Nephron progenitor cell (in vitro differentiated cells): ENCODE data around the gene ATP8B1.

Experiments
- DNase-seq: peaks from one replicate; pipeline ENCODE4 v3.0.0; 2021
- H3K27ac Mint-ChIP-seq: 2 replicates; pipeline ENCODE4 v1.8.0; 2021; ENCODE audit warnings: mild to moderate bottlenecking, moderate library complexity, mixed read lengths
- H3K27me3 Mint-ChIP-seq: 2 replicates; pipeline ENCODE4 v1.8.0; 2021; ENCODE audit warnings: mild to moderate bottlenecking, low read depth, mixed read lengths; ENCODE audit not compliant: poor library complexity
- H3K36me3 Mint-ChIP-seq: 2 replicates; pipeline ENCODE4 v1.8.0; 2021; ENCODE audit warnings: low read depth, mixed read lengths
- H3K4me1 Mint-ChIP-seq: 2 replicates; pipeline ENCODE4 v1.8.0; 2021; ENCODE audit warnings: mixed read lengths
- H3K4me3 Mint-ChIP-seq: 2 replicates; pipeline ENCODE4 v1.8.0; 2021; ENCODE audit warnings: mild to moderate bottlenecking, moderate library complexity, mixed read lengths
- H3K9me3 Mint-ChIP-seq: 2 replicates; pipeline ENCODE4 v1.8.0; 2021; ENCODE audit warnings: mild to moderate bottlenecking, moderate library complexity, mixed read lengths
- TF ChIP-seq, protein P1 (sequence below): fragments of 200-600 bp; sonication (generic); IDR thresholded peaks from 2 replicates; pipeline ENCODE4 v1.5.0; 2021; ENCODE audit warnings: antibody characterized with exemption

The ATP8B1 gene

DNA sequence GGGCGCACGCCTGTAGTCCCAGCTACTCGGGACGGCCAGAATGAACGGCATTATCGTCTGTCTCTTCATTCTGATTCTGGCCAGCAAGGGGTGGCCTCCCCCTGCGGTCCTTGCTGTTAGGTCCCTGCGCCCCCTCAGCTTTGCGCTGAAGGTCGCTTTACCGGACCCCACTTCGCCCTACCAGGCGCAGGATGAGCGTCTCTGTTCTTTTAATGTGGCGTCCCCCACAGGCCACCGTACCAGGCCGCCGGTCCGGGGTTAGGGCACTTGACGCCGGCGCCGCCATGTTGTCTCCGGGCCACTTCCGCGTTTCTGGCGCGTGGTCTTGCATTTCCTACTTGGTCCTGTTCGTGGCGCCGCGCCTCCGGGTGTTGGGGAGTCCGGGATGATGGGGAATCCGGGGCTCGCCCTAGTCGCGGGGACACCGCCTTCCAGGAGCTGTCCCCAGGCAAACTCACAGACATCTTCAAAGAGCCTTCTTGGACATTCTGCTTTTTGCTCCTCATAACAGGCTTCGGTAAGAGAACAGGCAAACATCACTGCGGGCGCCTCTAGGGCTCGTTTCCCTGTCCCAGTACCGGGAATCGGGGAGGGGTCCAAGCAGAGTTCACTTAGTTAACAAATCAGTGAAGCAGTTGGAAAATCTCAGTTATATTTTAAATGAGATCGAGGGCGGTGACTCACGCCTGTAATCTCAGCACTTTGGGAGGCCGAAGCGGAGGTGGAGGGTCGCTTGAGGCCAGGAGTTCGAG lies 172.9 kb downstream of the ATP8B1 start:
- Mint-ChIP-seq H3K9me3 (peaks cover 13% of the 10 kb centered on the region), H3K36me3 (peaks cover 11% of the 10 kb centered on the region), H3K27ac (peak overlapping the region; percentile 75), H3K4me3 (peak overlapping the region; percentile 96), H3K27me3 (no peaks in the 10 kb centered on the region), H3K4me1 (peaks cover 20% of the 10 kb centered on the region)
- TF ChIP-seq, protein P1, sequence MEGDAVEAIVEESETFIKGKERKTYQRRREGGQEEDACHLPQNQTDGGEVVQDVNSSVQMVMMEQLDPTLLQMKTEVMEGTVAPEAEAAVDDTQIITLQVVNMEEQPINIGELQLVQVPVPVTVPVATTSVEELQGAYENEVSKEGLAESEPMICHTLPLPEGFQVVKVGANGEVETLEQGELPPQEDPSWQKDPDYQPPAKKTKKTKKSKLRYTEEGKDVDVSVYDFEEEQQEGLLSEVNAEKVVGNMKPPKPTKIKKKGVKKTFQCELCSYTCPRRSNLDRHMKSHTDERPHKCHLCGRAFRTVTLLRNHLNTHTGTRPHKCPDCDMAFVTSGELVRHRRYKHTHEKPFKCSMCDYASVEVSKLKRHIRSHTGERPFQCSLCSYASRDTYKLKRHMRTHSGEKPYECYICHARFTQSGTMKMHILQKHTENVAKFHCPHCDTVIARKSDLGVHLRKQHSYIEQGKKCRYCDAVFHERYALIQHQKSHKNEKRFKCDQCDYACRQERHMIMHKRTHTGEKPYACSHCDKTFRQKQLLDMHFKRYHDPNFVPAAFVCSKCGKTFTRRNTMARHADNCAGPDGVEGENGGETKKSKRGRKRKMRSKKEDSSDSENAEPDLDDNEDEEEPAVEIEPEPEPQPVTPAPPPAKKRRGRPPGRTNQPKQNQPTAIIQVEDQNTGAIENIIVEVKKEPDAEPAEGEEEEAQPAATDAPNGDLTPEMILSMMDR = peak; percentile 50
- DNase-seq = peak; percentile 84

DNA sequence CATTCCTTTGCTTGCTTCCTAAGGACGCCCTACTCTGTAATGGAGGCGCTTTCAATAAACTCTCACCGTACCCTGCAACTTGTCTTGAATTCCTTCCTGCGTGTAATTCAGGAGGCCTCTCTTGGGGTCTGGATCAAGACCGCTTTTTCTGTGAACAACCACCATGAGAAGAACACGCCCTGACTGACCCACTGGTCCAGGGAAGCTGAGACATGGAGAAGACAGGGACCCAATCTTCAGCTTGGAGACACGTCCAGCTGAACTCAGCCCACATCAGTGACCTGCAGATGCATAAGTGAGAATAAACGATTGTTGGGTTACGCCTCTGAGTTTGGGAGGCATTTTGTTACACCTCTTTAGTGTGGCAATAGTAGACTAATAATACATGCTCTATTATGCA lies 173.7 kb downstream of the ATP8B1 start:
- no peak for DNase-seq
- H3K36me3 Mint-ChIP-seq = peaks cover 9% of the 10 kb centered on the region
- TF ChIP-seq, protein P1 = no peak
- H3K9me3 Mint-ChIP-seq = peaks cover 11% of the 10 kb centered on the region
- H3K27me3 Mint-ChIP-seq = no peaks in the 10 kb centered on the region
- H3K4me1 Mint-ChIP-seq = peaks cover 20% of the 10 kb centered on the region
- peak overlapping the region; percentile 96 for H3K4me3 Mint-ChIP-seq
- no peak overlapping the region for H3K27ac Mint-ChIP-seq

DNA sequence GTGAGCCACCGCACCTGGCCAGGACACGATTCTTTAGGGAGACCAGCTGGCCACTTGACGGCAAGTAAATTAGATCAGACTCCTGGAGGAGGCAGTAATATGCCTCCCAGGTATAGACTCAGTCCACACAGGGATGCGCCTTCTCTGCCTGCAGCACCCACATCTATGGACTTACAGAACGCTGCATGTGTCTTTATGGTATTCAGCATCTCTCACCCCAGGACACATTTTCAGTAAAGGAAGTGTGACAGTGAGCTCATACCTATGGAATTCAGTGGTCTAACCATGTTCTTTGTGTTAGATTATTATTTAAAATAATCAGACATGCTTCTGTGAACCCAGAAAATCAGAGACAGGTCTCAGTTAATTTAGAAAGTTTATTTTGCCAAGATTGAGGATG lies 175.6 kb downstream of the ATP8B1 start:
- Mint-ChIP-seq H3K36me3 (peaks cover 5% of the 10 kb centered on the region), H3K4me3 (no peak overlapping the region), H3K4me1 (peaks cover 20% of the 10 kb centered on the region), H3K27ac (peak overlapping the region; percentile 10), H3K9me3 (peaks cover 5% of the 10 kb centered on the region), H3K27me3 (no peaks in the 10 kb centered on the region)
- no peak for DNase-seq
- TF ChIP-seq, protein P1 = no peak

DNA sequence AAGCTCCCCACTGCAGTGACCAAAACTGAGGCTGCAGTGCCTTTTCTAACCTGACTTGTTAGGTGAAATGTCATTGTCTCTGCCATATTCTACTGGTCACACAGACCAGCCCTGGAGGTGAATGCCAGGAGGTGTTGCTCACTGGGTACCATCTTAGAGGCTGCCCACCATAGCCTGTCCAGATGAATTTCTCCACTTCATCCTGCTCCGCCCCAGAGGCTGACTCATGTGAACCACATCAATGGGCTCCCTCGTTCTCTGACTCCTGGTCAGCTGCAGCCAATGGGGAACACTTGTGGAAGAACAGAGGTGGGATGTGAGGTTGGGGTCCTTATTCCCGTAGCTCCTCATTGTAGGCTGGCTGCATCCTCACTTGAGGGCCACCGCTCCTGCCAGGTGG lies 178.1 kb downstream of the ATP8B1 start:
- H3K4me3 Mint-ChIP-seq = no peak overlapping the region

DNA sequence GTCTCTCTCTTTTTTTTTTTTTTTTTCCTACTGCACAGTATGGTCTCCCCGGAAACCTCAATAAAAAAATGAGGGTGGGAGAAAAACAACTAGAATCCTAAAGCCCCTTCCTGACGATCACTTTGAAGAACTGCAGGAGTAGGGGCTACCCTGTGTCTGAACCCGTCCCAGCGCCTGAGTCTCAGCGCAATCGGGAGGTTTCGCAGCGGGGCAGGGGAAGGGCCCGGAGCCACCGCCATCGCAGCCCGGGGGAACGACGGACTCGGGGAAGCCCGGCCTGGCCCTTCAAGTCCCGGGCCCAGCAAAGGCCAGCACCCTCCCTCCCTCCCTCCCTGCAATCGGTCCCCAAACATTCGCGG lies 181.9 kb downstream of the ATP8B1 start:
- TF ChIP-seq, protein P1 = no peak
- H3K4me1 Mint-ChIP-seq = peaks cover 18% of the 10 kb centered on the region
- H3K27ac Mint-ChIP-seq = peak overlapping the region; percentile 99
- DNase-seq = no peak
- no peaks in the 10 kb centered on the region for H3K27me3 Mint-ChIP-seq
- H3K36me3 Mint-ChIP-seq = peaks cover 23% of the 10 kb centered on the region
- peak overlapping the region; percentile 95 for H3K4me3 Mint-ChIP-seq
- no peaks in the 10 kb centered on the region for H3K9me3 Mint-ChIP-seq

More for the DNA sequence above, 178.1 kb downstream of the ATP8B1 start:
- Mint-ChIP-seq H3K9me3 (no peaks in the 10 kb centered on the region), H3K4me1 (peaks cover 20% of the 10 kb centered on the region), H3K27ac (no peak overlapping the region), H3K36me3 (peaks cover 4% of the 10 kb centered on the region), H3K27me3 (no peaks in the 10 kb centered on the region)
- no peak for DNase-seq
- TF ChIP-seq, protein P1 = no peak

DNA sequence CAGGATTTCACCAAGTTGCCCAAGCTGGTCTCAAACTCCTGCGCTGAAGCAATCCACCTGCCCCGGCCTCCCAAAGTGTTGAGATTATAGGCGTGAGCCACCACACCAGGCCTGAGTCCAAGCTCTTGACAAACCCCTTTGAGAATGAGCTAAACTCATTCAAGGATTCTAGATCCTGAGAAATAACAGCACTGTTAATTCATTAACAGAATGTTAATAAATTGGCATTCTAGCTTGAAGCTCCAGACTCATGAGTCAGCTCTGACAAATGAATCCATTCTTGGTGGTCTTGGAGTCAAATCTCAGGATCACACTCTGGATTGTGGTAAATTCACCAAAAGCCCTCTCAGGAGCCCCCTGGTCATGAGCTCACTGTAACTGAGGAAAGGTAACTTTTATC lies 183.2 kb downstream of the ATP8B1 start:
- Mint-ChIP-seq H3K4me1 (peaks cover 18% of the 10 kb centered on the region), H3K36me3 (peaks cover 32% of the 10 kb centered on the region), H3K27ac (no peak overlapping the region), H3K27me3 (no peaks in the 10 kb centered on the region), H3K9me3 (no peaks in the 10 kb centered on the region), H3K4me3 (peak overlapping the region; percentile 95)
- TF ChIP-seq, protein P1 = no peak
- no peak for DNase-seq
